Tibial nerve (tissue), 4 donors: ENCODE data around the gene DGKE.

Source experiments
- CTCF ChIP-seq, 5 experiments: fragments of 200-600 bp in 3 of 5; fragments of 450-650 bp in 2 of 5; sonication (generic) in 3 of 5; IDR thresholded peaks; one replicate each; pipeline ENCODE4 v1.5.1; 2016 to 2019; ENCODE audit warnings: antibody characterized with exemption in 5 of 5, mild to moderate bottlenecking in 3 of 5, moderate library complexity in 2 of 5
- EP300 ChIP-seq, 2 donors: sonication (generic); formaldehyde crosslinking; IDR thresholded peaks; one replicate each; pipeline ENCODE4 v1.6.1; 2017; ENCODE audit warnings: antibody characterized with exemption in 2 of 2, mild to moderate bottlenecking in 1 of 2
- POLR2A ChIP-seq, 2 donors: fragments of 450-650 bp; IDR thresholded peaks; one replicate each; pipeline ENCODE4 v1.6.1; 2017; ENCODE audit warnings: antibody characterized with exemption in 2 of 2, mild to moderate bottlenecking in 2 of 2, moderate library complexity in 2 of 2

GRCh38 chr17:56917559-56918296, 83.8 kb downstream of the DGKE start:
- TF ChIP-seq POLR2A (IDR thresholded peaks at IDR 0.05) (no peak), CTCF (IDR thresholded peaks at IDR 0.05) (no peak), EP300 (IDR thresholded peaks at IDR 0.05) (no peak)
